ENCODE data around the gene GSTM3.

The GSTM3 gene

GRCh38 chr1:109739738-109740614, 862 bp downstream of the GSTM3 start:
- DNase-seq (ENCODE audit: low read depth in 2 of 2), result peak; percentile 67 to 73
- peak overlapping the region; percentile 61 to 71 for H3K4me3 ChIP-seq (replicated peaks in 1 of 2; ENCODE audit: low read depth in 2 of 2, low read length in 2 of 2)
- no peak for TF ChIP-seq CTCF (IDR thresholded peaks at IDR 0.05; ENCODE audit: low read depth, low read length)

- no peak for DNase-seq (ENCODE audit: low read depth in 2 of 2)
- TF ChIP-seq CTCF (IDR thresholded peaks at IDR 0.05; ENCODE audit: low read depth, low read length), result no peak
- no peak overlapping the region for H3K4me3 ChIP-seq (replicated peaks in 1 of 2; ENCODE audit: low read depth in 2 of 2, low read length in 2 of 2)
Observed at GRCh38 chr1:109733236-109733870, 7.5 kb downstream of the GSTM3 start.

GRCh38 chr1:109732390-109732881, 8.4 kb downstream of the GSTM3 start:
- DNase-seq (ENCODE audit: low read depth in 2 of 2), result no peak
- no peak for TF ChIP-seq CTCF (IDR thresholded peaks at IDR 0.05; ENCODE audit: low read depth, low read length)
- H3K4me3 ChIP-seq (replicated peaks in 1 of 2; ENCODE audit: low read depth in 2 of 2, low read length in 2 of 2), result no peak overlapping the region

GRCh38 chr1:109730666-109731065, 10.2 kb downstream of the GSTM3 start:
- no peak for DNase-seq (ENCODE audit: low read depth in 2 of 2)
- TF ChIP-seq CTCF (IDR thresholded peaks at IDR 0.05; ENCODE audit: low read depth, low read length), result no peak
- no peak overlapping the region for H3K4me3 ChIP-seq (replicated peaks in 1 of 2; ENCODE audit: low read depth in 2 of 2, low read length in 2 of 2)

DNA sequence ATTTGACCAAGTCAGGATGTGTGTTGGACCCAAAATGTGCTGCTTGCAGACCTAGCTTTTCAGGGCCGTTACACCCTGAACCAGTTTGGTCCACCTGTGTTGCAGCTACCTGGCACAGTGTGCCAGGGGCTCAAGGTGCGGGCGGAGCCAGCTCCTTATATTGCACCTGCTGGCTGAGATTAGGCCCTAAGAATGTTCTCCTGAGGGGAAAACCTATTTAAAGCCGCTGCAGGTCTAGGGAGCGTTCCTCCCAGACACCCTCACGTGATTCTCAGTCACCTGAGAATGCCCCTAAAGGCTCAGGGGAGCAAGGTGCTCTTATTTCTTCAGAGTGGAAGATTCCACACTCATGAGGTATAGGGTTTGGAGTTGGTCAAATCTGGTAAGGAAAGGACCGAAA, 12.0 kb downstream of the GSTM3 start:
- DNase-seq (ENCODE audit: low read depth in 2 of 2), result no peak
- H3K4me3 ChIP-seq (replicated peaks in 1 of 2; ENCODE audit: low read depth in 2 of 2, low read length in 2 of 2), result no peak overlapping the region
- TF ChIP-seq CTCF (IDR thresholded peaks at IDR 0.05; ENCODE audit: low read depth, low read length), result no peak

DNA sequence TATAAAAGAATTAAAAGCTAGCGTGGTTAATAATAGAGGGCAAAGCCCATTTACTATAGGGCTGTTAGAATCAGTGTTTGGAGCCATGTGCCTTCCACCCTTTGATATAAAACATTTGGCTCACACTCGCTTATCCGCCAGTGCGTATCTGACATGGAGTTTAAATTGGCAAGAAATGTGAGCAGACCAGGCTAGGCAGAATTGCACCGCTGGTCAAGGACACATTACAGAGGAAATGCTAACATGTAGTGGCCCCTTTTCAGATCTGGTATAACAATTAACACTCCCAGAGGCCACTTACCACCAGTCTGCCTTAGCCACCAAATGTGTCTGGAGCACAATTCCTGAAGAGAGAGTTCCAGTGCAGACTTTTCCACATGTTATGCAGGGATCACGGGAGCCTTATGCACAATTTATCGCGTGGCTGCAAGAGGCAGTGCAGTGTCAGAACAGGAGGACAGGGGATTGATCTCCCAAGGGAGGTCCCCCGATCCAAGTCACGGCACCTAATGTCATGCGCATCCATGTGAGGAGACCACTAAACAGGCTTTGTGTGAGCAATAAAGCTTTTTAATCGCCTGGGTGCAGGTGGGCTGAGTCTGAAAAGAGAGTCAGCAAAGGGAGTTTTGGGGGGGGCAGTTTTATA, 14.0 kb downstream of the GSTM3 start:
- TF ChIP-seq CTCF (IDR thresholded peaks at IDR 0.05; ENCODE audit: low read depth, low read length), result no peak
- no peak for DNase-seq (ENCODE audit: low read depth in 2 of 2)
- H3K4me3 ChIP-seq (replicated peaks in 1 of 2; ENCODE audit: low read depth in 2 of 2, low read length in 2 of 2), result no peak overlapping the region
